H1 (cell line): ENCODE measurements around the gene TNRC6C. TPM values are rescaled to one million over a fixed set of nuclear protein-coding genes. Genes with fewer than 3 reads are reported as not detected.

ENCODE experiments used
- CTCF ChIA-PET: fragments of 300-600 bp; sonication (Branson Sonifier 250); formaldehyde crosslinking; loops from one replicate; lab custom pipeline; 2021; ENCODE audit not compliant: partially characterized antibody; lab: Charles Lee
- POLR2A ChIA-PET: fragments of 300-600 bp; sonication (Branson Sonifier 250); formaldehyde crosslinking; loops from one replicate; lab custom pipeline; 2021; ENCODE audit warnings: inconsistent platforms; ENCODE audit not compliant: partially characterized antibody; lab: Charles Lee
- DNase-seq, 2 experiments: peaks; one replicate each; pipeline versions ENCODE4 v3.0.0 to v3.0.0-alpha.2; 2010 to 2022; ENCODE audit warnings: low spot score in 2 of 2, low read depth in 1 of 2, mixed read lengths in 1 of 2
- FAIRE-seq: peaks from 2 replicates; lab custom pipeline; 2011; peaks lifted over from hg19 to GRCh38; lab: Jason Lieb, UNC
- H2AFZ ChIP-seq: 2 replicates; pipeline ENCODE4 v1.8.1; 2012; ENCODE audit warnings: low read length, inconsistent platforms
- H2AK5ac ChIP-seq: 2 replicates; pipeline ENCODE4 v1.6.1; 2013; ENCODE audit warnings: low read depth, low read length
- H2BK120ac ChIP-seq: replicated peaks from 2 replicates; pipeline ENCODE3; 2013; ENCODE audit warnings: low read depth, low read length, inconsistent platforms
- H2BK12ac ChIP-seq: 2 replicates; pipeline ENCODE4 v1.6.1; 2013; ENCODE audit warnings: low read depth, low read length
- H2BK15ac ChIP-seq: 2 replicates; pipeline ENCODE4 v1.6.1; 2013; ENCODE audit warnings: low read length
- H2BK20ac ChIP-seq: 2 replicates; pipeline ENCODE4 v1.6.1; 2013; ENCODE audit warnings: low read length
- H2BK5ac ChIP-seq: 2 replicates; pipeline ENCODE4 v1.6.1; 2013; ENCODE audit warnings: low read depth, low read length
- H3K14ac ChIP-seq: 2 replicates; pipeline ENCODE4 v1.6.1; 2013; ENCODE audit warnings: inconsistent platforms; ENCODE audit not compliant: insufficient read length
- H3K18ac ChIP-seq: 2 replicates; pipeline ENCODE4 v1.6.1; 2013; ENCODE audit warnings: low read length; ENCODE audit errors: extremely low read depth
- H3K23ac ChIP-seq: 2 replicates; pipeline ENCODE4 v1.6.1; 2013; ENCODE audit warnings: inconsistent platforms; ENCODE audit not compliant: insufficient read length
- H3K23me2 ChIP-seq: 2 replicates; pipeline ENCODE4 v1.6.1; 2013; ENCODE audit warnings: low read depth, low read length
- H3K27ac ChIP-seq: 2 replicates; pipeline ENCODE4 v1.6.1; 2011; ENCODE audit warnings: low read depth, low read length, inconsistent platforms
- H3K27me3 ChIP-seq, 4 experiments: replicated peaks in 1 of 4; 1 replicate in 1 of 4; 2 replicates in 3 of 4; pipeline versions ENCODE4 v1.6.1 to v1.8.1; 2011 to 2013; ENCODE audit warnings: low read length in 3 of 4, mild to moderate bottlenecking in 3 of 4, inconsistent platforms in 2 of 4, mixed read lengths in 2 of 4, moderate library complexity in 1 of 4; ENCODE audit not compliant: control insufficient read depth in 3 of 4, insufficient read depth in 3 of 4; ENCODE audit errors: extremely low read depth in 1 of 4
- H3K36me3 ChIP-seq, 4 experiments: 2 replicates each; pipeline versions ENCODE4 v1.6.1 to v1.8.1; 2011 to 2013; ENCODE audit warnings: mild to moderate bottlenecking in 4 of 4, low read length in 3 of 4, moderate library complexity in 2 of 4, control low read depth in 1 of 4, inconsistent platforms in 1 of 4; ENCODE audit not compliant: insufficient read depth in 4 of 4, control insufficient read depth in 2 of 4
- H3K4ac ChIP-seq: replicated peaks from 2 replicates; pipeline ENCODE3; 2013; ENCODE audit warnings: low read length, low read depth, mixed read lengths, inconsistent platforms; ENCODE audit not compliant: insufficient read length
- H3K4me1 ChIP-seq, 4 experiments: replicated peaks in 1 of 4; 1 replicate in 1 of 4; 2 replicates in 3 of 4; pipeline versions ENCODE4 v1.6.1 to v1.8.1; 2011 to 2013; ENCODE audit warnings: low read length in 3 of 4, inconsistent platforms in 2 of 4, mixed read lengths in 1 of 4; ENCODE audit not compliant: insufficient read depth in 4 of 4, control insufficient read depth in 3 of 4
- H3K4me2 ChIP-seq, 2 experiments: 2 replicates each; pipeline versions ENCODE4 v1.6.1 to v1.8.1; 2011 to 2013; ENCODE audit warnings: low read depth in 2 of 2, low read length in 2 of 2, control low read depth in 1 of 2, inconsistent platforms in 1 of 2, mild to moderate bottlenecking in 1 of 2; ENCODE audit not compliant: insufficient read depth in 1 of 2
- H3K4me3 ChIP-seq, 4 experiments: fragments of 200-600, 300-600 bp in 1 of 4; sonication (generic), shearing (Covaris generic), sonication (Bioruptor Twin) in 1 of 4; 2 replicates each; pipeline versions ENCODE4 v1.5.1 to v1.8.1; 2011 to 2016; ENCODE audit warnings: low read length in 4 of 4, low read depth in 3 of 4, control low read depth in 2 of 4, inconsistent platforms in 2 of 4, mild to moderate bottlenecking in 2 of 4, mixed read lengths in 1 of 4, moderate library complexity in 1 of 4; ENCODE audit not compliant: insufficient read depth in 2 of 4; ENCODE audit errors: extremely low read depth in 1 of 4
- H3K56ac ChIP-seq: replicated peaks from 2 replicates; pipeline ENCODE3; 2013; ENCODE audit warnings: low read depth, mild to moderate bottlenecking, mixed read lengths, low read length, inconsistent platforms; ENCODE audit not compliant: insufficient read length
- H3K79me1 ChIP-seq: 2 replicates; pipeline ENCODE4 v1.6.1; 2013; ENCODE audit warnings: low read depth, low read length, control low read depth
- H3K79me2 ChIP-seq, 2 experiments: 2 replicates each; pipeline versions ENCODE4 v1.6.1 to v1.8.1; 2012 to 2013; ENCODE audit warnings: low read length in 2 of 2, mild to moderate bottlenecking in 2 of 2, inconsistent platforms in 1 of 2; ENCODE audit not compliant: insufficient read depth in 2 of 2, control insufficient read depth in 1 of 2
- H3K9ac ChIP-seq, 4 experiments: replicated peaks in 1 of 4; 1 replicate in 1 of 4; 2 replicates in 3 of 4; pipeline versions ENCODE4 v1.6.1 to v1.8.1; 2011 to 2013; ENCODE audit warnings: low read depth in 3 of 4, low read length in 3 of 4, control low read depth in 2 of 4, mild to moderate bottlenecking in 2 of 4, moderate library complexity in 2 of 4, inconsistent platforms in 1 of 4; ENCODE audit errors: extremely low read depth in 1 of 4
- H3K9me3 ChIP-seq, 2 experiments: 2 replicates each; pipeline versions ENCODE4 v1.6.1 to v1.8.1; 2012 to 2013; ENCODE audit warnings: mild to moderate bottlenecking in 2 of 2, moderate library complexity in 2 of 2, control low read depth in 1 of 2, inconsistent platforms in 1 of 2, low read depth in 1 of 2, low read length in 1 of 2, mixed read lengths in 1 of 2; ENCODE audit not compliant: insufficient read depth in 2 of 2
- H4K20me1 ChIP-seq, 2 experiments: replicated peaks in 1 of 2; 2 replicates each; pipeline versions ENCODE3 to v1.8.1; 2011 to 2013; ENCODE audit warnings: inconsistent platforms in 2 of 2, low read length in 2 of 2, mild to moderate bottlenecking in 1 of 2; ENCODE audit not compliant: insufficient read depth in 2 of 2, control insufficient read depth in 1 of 2
- H4K5ac ChIP-seq: 2 replicates; pipeline ENCODE4 v1.6.1; 2013; ENCODE audit warnings: low read length, low read depth, mixed read lengths, inconsistent platforms; ENCODE audit not compliant: insufficient read length
- H4K8ac ChIP-seq: 2 replicates; pipeline ENCODE4 v1.8.0; 2013; ENCODE audit warnings: mild to moderate bottlenecking, moderate library complexity, low read length, inconsistent platforms; ENCODE audit not compliant: insufficient read depth; ENCODE audit errors: extremely low read depth
- H4K91ac ChIP-seq: replicated peaks from 2 replicates; pipeline ENCODE3; 2013; ENCODE audit warnings: low read length, mixed read lengths, inconsistent platforms; ENCODE audit not compliant: insufficient read length
- BACH1 ChIP-seq: IDR thresholded peaks from 2 replicates; pipeline ENCODE4 v1.6.1; 2012; ENCODE audit warnings: low read length, improper control_type of control experiment
- CHD2 ChIP-seq: IDR thresholded peaks from 2 replicates; pipeline ENCODE4 v1.6.1; 2012; ENCODE audit warnings: low read length, improper control_type of control experiment
- WGBS, 2 experiments: shearing (Covaris generic) in 1 of 2; methylation state at CpG; one replicate each; pipeline versions ENCODE4 v1.1.6 to v1.1.7; 2013 to 2015; ENCODE audit warnings: low lambda C conversion rate in 2 of 2, mixed read lengths in 2 of 2, inconsistent platforms in 1 of 2, low coverage in 1 of 2, missing lambda C conversion rate in 1 of 2; ENCODE audit not compliant: insufficient replicate concordance in 2 of 2, insufficient coverage in 1 of 2, insufficient read length in 1 of 2; ENCODE audit errors: extremely low coverage in 1 of 2, missing lambda C conversion rate in 1 of 2; 5-methylcytosine and 5-hydroxymethylcytosine counted together
- polyA plus RNA-seq, 7 experiments: library from polyadenylated mRNA; depleted of rRNA in 3 of 7; stranded (reverse) in 5 of 7; unstranded in 2 of 7; fragments of >200 nt in 5 of 7; fragments of 200-250 nt in 2 of 7; gene quantifications; 1 replicate in 5 of 7; 2 replicates in 1 of 7; 4 replicates in 1 of 7; pipeline versions ENCODE4 v1.2.1 to v1.2.3, GENCODE V29; 2011 to 2013; ENCODE audit warnings: missing spikeins in 2 of 7, mixed read lengths in 2 of 7
- total RNA-seq: library from RNA; stranded (reverse); fragmentation: NEBNext Ultra II Directional; extraction: Animal tissue kit (Norgen Biotek cat#: 25700); gene quantifications from 2 replicates; pipeline ENCODE4 v1.2.1, GENCODE V29; 2021

Gene TNRC6C
- total and polyA plus RNA-seq, 2 of the 8 experiments (the other 6 are each of a cell fraction or from before 2014, with no cell fraction given) = 2.8 to 28.9 TPM

- H3K23me2 ChIP-seq = peaks cover 3% of the 10 kb centered on the region
- no peak overlapping the region for H3K23ac ChIP-seq
- H2BK12ac ChIP-seq = no peak overlapping the region
- no peak overlapping the region for H2BK5ac ChIP-seq
- H3K14ac ChIP-seq = no peak overlapping the region
- no peaks in the 10 kb centered on the region for H3K36me3 ChIP-seq
- no peak overlapping the region for H3K4ac ChIP-seq
- WGBS, 2 experiments = 59% methylated on average over 3 of the region's 3 CpGs; no CpG with 5 or more reads in 1 of the 2 experiments
- no peak overlapping the region for H3K9ac ChIP-seq
- H2AFZ ChIP-seq = no peak overlapping the region
- H3K4me3 ChIP-seq = no peak overlapping the region
- no peak overlapping the region for H3K56ac ChIP-seq
- no peak overlapping the region for H4K8ac ChIP-seq
- peaks cover 0 to 9% of the 10 kb centered on the region in 2 experiments for H4K20me1 ChIP-seq
- H2AK5ac ChIP-seq = no peak overlapping the region
- POLR2A ChIA-PET = interaction anchor here (0.8 to 1.6 kb wide), 3 partner anchors 7 to 20 kb away, joined by 3 to 7 read pairs (median 6); partner anchors contain the start of gene TNRC6C
- CTCF ChIA-PET = interaction anchor here (0.5 to 2.0 kb wide), 3 partner anchors 48 to 195 kb away, joined by 3 to 8 read pairs (median 6); no protein-coding TSS in a partner anchor
- H3K18ac ChIP-seq = no peak overlapping the region
- H4K5ac ChIP-seq = no peak overlapping the region
- H3K4me2 ChIP-seq = no peak overlapping the region
- H3K4me1 ChIP-seq = peaks cover 0 to 3% (median 0%) of the 10 kb centered on the region in 4 experiments; a peak in 3 of 7 replicates
- no peak for DNase-seq
- no peak overlapping the region for H2BK20ac ChIP-seq
- H3K9me3 ChIP-seq = no peaks in the 10 kb centered on the region
- H3K79me1 ChIP-seq = peaks cover 8% of the 10 kb centered on the region; the same call in 1 of the 2 replicates
- no peak overlapping the region for H3K27ac ChIP-seq
- H3K79me2 ChIP-seq = peaks cover 9 to 96% of the 10 kb centered on the region in 2 experiments; a peak in 3 of 4 replicates
- no peak overlapping the region for H2BK120ac ChIP-seq
- no peak overlapping the region for H4K91ac ChIP-seq
- no peak for FAIRE-seq
- peaks cover 0 to under 1% (median under 1%) of the 10 kb centered on the region in 4 experiments; a peak in 2 of 7 replicates for H3K27me3 ChIP-seq
- no peak overlapping the region for H2BK15ac ChIP-seq
- TF ChIP-seq BACH1 (no peak), CHD2 (no peak)
These were observed 6.8 kb downstream of the TNRC6C start for GRCh38 chr17:77965352-77965751.
